ENCODE measurements around the gene LRRC30.

- TF ChIP-seq CTCF (IDR thresholded peaks at IDR 0.05 in 2 of 3, conservative IDR thresholded peaks at IDR 0.05 in 1 of 3; ENCODE audit: borderline replicate concordance in 1 of 3, insufficient read depth in 1 of 3, low read depth in 2 of 3, low read length in 2 of 3) (no peak), TCF7L2 (IDR thresholded peaks at IDR 0.05; ENCODE audit: borderline replicate concordance, extremely low read depth, insufficient read depth, insufficient read length) (no peak), EZH2 (IDR thresholded peaks at IDR 0.05) (no peak), SP1 (IDR thresholded peaks at IDR 0.05; ENCODE audit: low read depth) (no peak), ZBTB33 (IDR thresholded peaks at IDR 0.05; ENCODE audit: extremely low read depth, insufficient replicate concordance, low read length) (no peak), ATF3 (IDR thresholded peaks at IDR 0.05) (no peak), POLR2A (IDR thresholded peaks at IDR 0.05; ENCODE audit: borderline replicate concordance, extremely low read depth, insufficient read depth, insufficient read length) (no peak), EZH2phosphoT487 (IDR thresholded peaks at IDR 0.05; ENCODE audit: borderline replicate concordance) (no peak), JUND (IDR thresholded peaks at IDR 0.05) (no peak), POLR2AphosphoS5 (IDR thresholded peaks at IDR 0.05; ENCODE audit: low read depth, low read length) (no peak), RAD21 (IDR thresholded peaks at IDR 0.05; ENCODE audit: low read depth) (no peak), SIN3A (IDR thresholded peaks at IDR 0.05; ENCODE audit: low read depth) (no peak), FOSL1 (IDR thresholded peaks at IDR 0.05; ENCODE audit: low read depth) (no peak), SRF (IDR thresholded peaks at IDR 0.05; ENCODE audit: low read depth) (no peak)
Observed at GRCh38 chr18:7202169-7202568, 28.7 kb upstream of the LRRC30 start.

All from HCT116 (cell line).